HG03196 (cell line): ENCODE data around the gene IKBIP.
"Not testable (repeated sequence)": the region's sequence is repeated elsewhere in the genome, so short reads cannot be mapped to it uniquely, and the experiment has no call there.

ENCODE experiments used
- ATAC-seq: cut with Tn5 transposase; IDR thresholded peaks from one replicate; pipeline ENCODE4 v1.9.1; 2021; ENCODE audit not compliant: unreplicated experiment

IKBIP gene

GRCh38 chr12:98638009-98638408 lies 6.6 kb downstream of the IKBIP start:
- ATAC-seq, result no peak

GRCh38 chr12:98637068-98637467 lies 7.5 kb downstream of the IKBIP start:
- ATAC-seq, result no peak

GRCh38 chr12:98635657-98636323 lies 8.8 kb downstream of the IKBIP start:
- peak; percentile 75 for ATAC-seq

- no peak for ATAC-seq
These were observed 25.6 kb downstream of the IKBIP start for GRCh38 chr12:98618952-98619351.

- peak; percentile 78 for ATAC-seq
These were observed 31.8 kb downstream of the IKBIP start for GRCh38 chr12:98612696-98613334.

- ATAC-seq, result no peak
These were observed 34.0 kb downstream of the IKBIP start for GRCh38 chr12:98610596-98610995.

GRCh38 chr12:98606359-98606988 lies 38.1 kb downstream of the IKBIP start:
- no peak for ATAC-seq

- ATAC-seq, result no peak
These were observed 42.7 kb downstream of the IKBIP start for GRCh38 chr12:98601924-98602323.

- ATAC-seq, result not testable (repeated sequence)
These were observed 47.3 kb downstream of the IKBIP start for GRCh38 chr12:98597313-98597712.

GRCh38 chr12:98595243-98595988 lies 49.2 kb downstream of the IKBIP start:
- ATAC-seq, result no peak

- peak; percentile 11 for ATAC-seq
These were observed 50.3 kb downstream of the IKBIP start for GRCh38 chr12:98594050-98594835.

- peak; percentile 100 for ATAC-seq
These were observed 51.1 kb downstream of the IKBIP start, which contains the start of gene SLC25A3 for GRCh38 chr12:98593351-98594049. SLC25A3 (plus strand) TSS chr12:98593686; CDS start chr12:98593979, 293 bp downstream.

GRCh38 chr12:98592825-98593322 lies 51.7 kb downstream of the IKBIP start:
- ATAC-seq, result peak; percentile 0

GRCh38 chr12:98591209-98591608 lies 53.4 kb downstream of the IKBIP start:
- no peak for ATAC-seq

- no peak for ATAC-seq
These were observed 57.5 kb downstream of the IKBIP start for GRCh38 chr12:98587084-98587483.

- no peak for ATAC-seq
These were observed 62.5 kb downstream of the IKBIP start for GRCh38 chr12:98582093-98582492.

GRCh38 chr12:98581101-98581500 lies 63.5 kb downstream of the IKBIP start:
- ATAC-seq, result no peak

GRCh38 chr12:98580695-98581094 lies 63.9 kb downstream of the IKBIP start:
- no peak for ATAC-seq

GRCh38 chr12:98579835-98580234 lies 64.8 kb downstream of the IKBIP start:
- ATAC-seq, result no peak

- no peak for ATAC-seq
These were observed 65.2 kb downstream of the IKBIP start for GRCh38 chr12:98579347-98579746.
